Astrocyte of the cerebellum (primary cell): Measurements from ENCODE around the gene LHX8.

ENCODE experiments used
- DNase-seq: peaks from one replicate; pipeline ENCODE4 v3.0.0-alpha.2; 2011; ENCODE audit warnings: low read depth
- H3K4me3 ChIP-seq: 2 replicates; pipeline ENCODE4 v1.5.1; 2011; ENCODE audit warnings: mild to moderate bottlenecking, low read depth, low read length, moderate library complexity
- CTCF ChIP-seq: IDR thresholded peaks from 2 replicates; pipeline ENCODE4 v1.5.1; 2012; ENCODE audit warnings: low read length, low read depth, moderate library complexity, mild to moderate bottlenecking; ENCODE audit errors: missing control alignments
- in situ Hi-C: cut with HindIII; loops from 2 replicates; pipeline ENCODE4 v1.10.0; 2017; ENCODE audit warnings: low sequenced_read_pairs

LHX8 gene

GRCh38 chr1:75203415-75204277 lies 69.5 kb downstream of the LHX8 start:
- no peak overlapping the region for H3K4me3 ChIP-seq
- in situ Hi-C loops, result loop anchor here (10.0 kb wide), 1 partner anchor 419 kb away; no protein-coding TSS in a partner anchor
- peak; percentile 71 for TF ChIP-seq CTCF
- peak; percentile 31 for DNase-seq

GRCh38 chr1:75208862-75209261 lies 74.7 kb downstream of the LHX8 start:
- TF ChIP-seq CTCF, result no peak
- H3K4me3 ChIP-seq, result no peak overlapping the region
- no peak for DNase-seq
- in situ Hi-C loops, result loop anchor here (10.0 kb wide), 1 partner anchor 424 kb away; no protein-coding TSS in a partner anchor
